Upper lobe of left lung (tissue), 4 donors: ENCODE results near the gene MSI2.
"Not testable (repeated sequence)": the region's sequence is repeated elsewhere in the genome, so short reads cannot be mapped to it uniquely, and the experiment has no call there.

Source experiments
- CTCF ChIP-seq, 6 experiments: fragments of 450-650 bp in 4 of 6; fragments of 200-600 bp in 2 of 6; sonication (generic) in 2 of 6; IDR thresholded peaks; one replicate each; pipeline ENCODE4 v1.5.1; 2016 to 2019; ENCODE audit warnings: antibody characterized with exemption in 6 of 6
- EP300 ChIP-seq, 4 donors: sonication (generic); formaldehyde crosslinking; IDR thresholded peaks; one replicate each; pipeline ENCODE4 v1.5.1; 2017; ENCODE audit warnings: antibody characterized with exemption in 4 of 4, control low read depth in 2 of 4
- POLR2A ChIP-seq, 4 donors: fragments of 450-650 bp; IDR thresholded peaks; one replicate each; pipeline ENCODE4 v1.5.1; 2016 to 2017; ENCODE audit warnings: antibody characterized with exemption in 4 of 4, mild to moderate bottlenecking in 2 of 4
- POLR2AphosphoS5 ChIP-seq, 2 donors: sonication (generic); formaldehyde crosslinking; IDR thresholded peaks; one replicate each; pipeline ENCODE4 v1.5.1; 2017; ENCODE audit warnings: antibody characterized with exemption in 2 of 2

- TF ChIP-seq CTCF, EP300, POLR2AphosphoS5, POLR2A (IDR thresholded peaks at IDR 0.05): not testable (repeated sequence)
Observed at GRCh38 chr17:57621791-57622190, 365.5 kb downstream of the MSI2 start.
